NCI-H1694 (cell line): ENCODE data around the gene CD59.
A peak's percentile ranks its signal among the peaks of the same experiment; 100 is the strongest.
"Not testable (repeated sequence)": the region's sequence is repeated elsewhere in the genome, so short reads cannot be mapped to it uniquely, and the experiment has no call there.

Experiments
- DNase-seq: peaks from one replicate; lab custom pipeline; 2025; lab: John Stamatoyannopoulos, UW

Gene CD59

DNA sequence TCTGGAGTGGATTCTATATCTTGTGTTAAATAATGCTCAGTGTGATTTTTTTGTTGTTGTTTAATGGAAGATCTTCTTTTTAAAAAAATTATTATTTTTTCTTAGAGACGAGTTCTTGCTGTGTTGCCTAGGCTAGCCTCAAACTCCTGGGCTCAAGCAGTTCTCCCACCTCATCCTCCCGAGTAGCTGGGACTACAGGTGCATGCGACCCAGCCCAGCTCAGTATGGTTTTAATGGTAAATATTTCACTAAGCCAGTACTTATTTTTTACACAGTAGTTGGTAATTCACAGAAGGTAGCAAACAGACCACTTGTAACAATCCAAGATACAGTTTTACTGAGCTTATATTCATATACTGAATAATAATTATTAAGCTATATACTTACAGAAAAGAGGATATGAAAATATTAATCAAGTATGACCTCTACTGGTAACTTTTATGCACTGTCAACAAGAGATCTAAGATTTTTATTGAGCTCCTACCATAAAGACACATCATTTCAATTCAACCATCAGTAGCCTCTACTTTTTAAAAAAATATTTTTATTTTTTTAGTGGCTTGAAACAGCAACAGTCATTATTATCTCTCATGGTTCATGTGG lies 6.1 kb upstream of the CD59 start:
- peak; percentile 14 for DNase-seq

DNA sequence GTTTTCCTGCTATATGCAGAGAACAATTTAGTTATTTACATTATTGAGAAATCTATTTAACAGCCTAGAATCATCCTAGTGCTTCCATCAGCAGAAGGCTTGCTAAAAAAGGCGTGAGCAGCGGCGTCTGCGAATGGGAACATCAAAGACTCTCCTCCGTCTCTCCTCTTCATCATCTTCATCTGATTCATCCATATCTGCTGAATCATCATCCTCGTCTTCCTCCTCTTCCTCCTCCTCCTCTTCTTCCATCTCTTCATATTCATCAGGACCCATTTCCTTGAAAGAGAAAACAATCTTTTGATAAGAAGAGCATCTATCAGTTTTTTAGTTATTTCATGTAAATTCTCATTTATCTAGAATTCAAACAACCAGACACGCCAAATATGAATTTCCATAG lies 5.6 kb upstream of the CD59 start:
- DNase-seq: no peak

DNA sequence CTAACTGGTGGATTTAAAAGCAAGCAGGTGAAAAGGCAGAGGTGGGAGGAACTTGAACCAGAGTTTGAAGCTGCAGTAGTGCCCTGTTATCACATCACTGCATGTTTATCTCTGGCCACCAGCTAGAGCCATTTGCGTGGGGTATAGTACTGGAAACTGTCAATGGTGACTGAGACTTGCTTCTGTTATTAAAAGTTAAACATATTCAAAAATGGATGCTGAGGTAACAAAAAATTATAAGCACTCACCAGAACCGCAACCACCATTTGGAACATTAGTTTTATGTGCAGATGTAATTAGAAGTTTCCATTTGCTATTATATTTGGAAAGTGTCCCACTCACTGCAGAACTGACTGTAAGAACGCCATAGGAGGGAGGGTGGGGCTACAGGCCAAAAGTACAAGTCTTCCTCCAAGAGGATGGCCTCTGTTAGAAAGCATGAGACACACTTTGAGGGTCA lies 1.2 kb upstream of the CD59 start:
- DNase-seq: no peak

DNA sequence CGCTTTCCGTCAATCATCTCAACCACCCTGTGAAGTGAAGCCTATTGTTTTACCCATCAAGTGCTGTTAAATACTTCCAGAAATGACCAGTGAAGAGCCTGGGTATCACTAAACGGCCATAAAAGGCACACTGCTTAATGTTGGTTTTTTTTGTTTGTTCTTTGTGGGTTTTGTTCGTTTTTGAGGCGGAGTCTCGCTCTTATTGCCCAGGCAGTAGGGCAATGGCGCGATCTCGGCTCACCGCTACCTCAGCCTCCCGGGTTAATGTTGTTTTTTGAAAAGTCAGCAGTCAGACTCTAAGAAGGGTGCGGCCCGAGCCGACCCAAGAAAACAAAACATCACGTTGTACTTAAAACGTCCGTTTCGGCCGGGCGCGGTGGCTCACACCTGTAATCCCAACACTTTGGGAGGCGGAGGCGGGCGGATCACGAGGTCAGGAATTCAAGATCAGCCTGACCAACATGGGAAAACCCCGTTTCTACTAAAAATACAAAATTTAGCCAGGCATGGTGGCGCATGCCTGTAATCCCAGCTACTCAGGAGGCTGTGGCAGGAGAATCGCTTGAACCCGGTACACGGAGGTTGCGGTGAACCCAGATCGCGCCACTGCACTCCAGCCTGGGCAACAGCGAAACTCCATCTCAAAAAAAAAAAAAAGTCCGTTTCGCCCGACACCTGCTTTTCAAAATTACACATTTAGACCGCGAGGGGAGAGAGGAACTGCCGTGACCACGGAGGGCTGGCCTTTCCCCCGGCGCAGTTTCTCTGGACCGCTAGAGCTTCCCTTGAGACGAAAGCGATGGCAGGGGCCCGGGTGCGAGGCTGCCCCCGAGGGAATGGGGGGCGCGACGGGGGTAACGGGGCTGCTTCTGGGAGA lies 714 bp downstream of the CD59 start:
- no peak for DNase-seq

DNA sequence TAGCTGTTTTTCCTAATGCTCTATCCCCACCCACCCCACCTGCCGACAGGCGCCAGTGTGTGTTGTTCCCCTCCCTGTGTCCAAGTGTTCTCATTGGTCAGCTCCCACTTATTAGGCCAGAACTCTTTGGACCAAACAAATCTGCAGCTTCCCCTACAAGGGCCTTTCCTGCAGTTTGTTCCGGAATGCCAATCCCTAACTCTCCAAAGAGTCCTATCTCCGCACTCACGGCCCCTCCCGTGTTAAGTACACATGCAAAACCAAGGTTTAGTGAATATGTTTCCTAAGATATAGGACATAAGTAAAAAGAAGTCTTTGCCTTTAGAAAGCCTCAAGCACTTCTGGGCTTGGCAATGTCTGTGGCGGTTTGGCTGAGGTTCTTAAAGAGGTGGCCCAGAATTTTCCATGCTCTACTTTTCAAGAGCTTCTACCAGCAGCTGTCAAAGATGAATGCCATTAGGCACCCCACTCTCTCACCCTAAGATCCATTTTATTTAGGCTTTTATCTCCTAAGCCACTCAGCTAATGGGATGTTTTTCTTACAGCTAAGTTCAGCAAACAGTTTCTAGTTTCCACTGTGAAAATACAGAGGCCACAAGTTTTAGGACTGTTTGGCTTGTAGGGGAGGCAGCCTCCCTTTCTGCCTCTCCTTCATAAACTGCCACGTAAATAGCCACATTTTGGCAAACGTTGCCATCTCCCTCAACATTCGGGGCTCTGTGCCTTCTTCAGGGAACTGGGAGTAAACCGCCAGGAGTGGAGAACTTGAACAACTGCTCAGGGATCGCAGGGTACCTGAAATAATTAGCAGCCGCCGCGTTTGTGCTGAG lies 1.6 kb downstream of the CD59 start:
- no peak for DNase-seq

DNA sequence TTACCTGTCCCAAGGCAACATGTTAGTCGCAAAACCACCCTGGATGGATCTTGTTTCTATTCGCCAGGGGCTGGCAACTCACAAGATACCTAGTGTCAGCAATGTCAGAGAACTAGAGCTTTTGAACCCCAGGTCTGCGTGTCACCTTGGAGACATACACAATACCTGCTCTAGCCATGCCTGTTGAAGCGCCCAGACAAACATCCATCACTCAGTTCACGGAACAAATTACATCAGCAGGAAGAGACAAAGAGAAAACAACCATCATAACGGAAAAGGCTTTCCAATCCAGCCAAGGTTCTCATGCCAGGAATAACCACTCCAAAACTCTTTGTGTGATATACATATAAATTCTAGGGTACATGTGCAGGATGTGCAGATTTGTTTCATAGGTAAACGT lies 2.2 kb downstream of the CD59 start:
- no peak for DNase-seq

DNA sequence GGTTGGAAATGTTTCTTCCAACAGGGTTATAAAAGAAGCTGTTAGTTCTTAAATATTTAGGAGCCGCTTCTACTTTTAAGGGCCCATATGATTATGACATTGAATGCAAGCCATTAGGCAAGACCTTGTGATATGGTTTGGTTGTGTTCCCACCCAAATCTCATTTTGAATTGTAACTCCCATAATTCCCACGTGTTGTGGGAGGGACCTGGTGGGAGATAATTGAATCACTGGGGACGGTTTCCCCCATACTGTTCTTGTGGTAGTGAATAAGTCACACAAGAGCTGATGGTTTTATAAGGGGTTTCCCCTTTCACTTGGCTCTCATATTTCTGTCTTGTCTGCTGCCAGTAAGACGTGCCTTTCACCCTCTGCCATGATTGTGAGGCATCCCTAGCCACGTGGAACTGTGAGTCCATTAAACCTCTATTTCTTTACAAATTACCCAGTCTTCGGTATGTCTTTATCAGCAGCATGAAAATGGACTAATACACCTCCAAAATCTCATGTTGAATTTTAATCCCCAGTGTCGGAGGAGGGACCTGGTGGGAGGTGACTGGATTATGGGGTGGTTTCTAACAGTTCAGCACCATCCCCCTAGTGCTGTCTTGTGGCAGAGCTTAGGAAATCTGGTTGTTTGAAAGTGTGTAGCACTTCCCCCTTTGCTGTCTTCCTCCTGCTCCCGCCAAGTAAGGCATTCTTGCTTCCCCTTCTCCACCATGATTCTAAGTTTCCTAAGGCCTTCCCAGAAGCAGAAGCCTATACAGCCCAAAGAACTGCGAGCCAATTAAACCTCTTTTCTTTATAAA lies 4.3 kb downstream of the CD59 start:
- no peak for DNase-seq

DNA sequence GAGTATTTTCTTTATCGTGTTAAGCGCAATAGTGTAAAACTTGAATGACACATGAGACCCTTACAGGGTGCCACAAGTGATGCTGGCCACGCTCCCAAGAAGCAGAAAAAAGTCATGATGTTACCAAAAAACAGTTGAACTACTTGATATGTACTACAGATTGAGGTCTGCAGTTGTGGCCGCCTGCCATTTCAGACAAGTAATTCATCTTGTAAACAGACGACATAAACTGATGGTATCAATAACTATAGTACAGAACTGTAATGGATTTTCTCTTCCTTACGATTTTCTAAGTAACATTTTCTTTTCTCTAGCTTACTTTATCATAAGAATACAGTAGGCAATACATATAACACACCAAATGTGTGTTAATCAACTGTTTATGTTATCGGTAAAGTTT lies 5.5 kb downstream of the CD59 start:
- no peak for DNase-seq

DNA sequence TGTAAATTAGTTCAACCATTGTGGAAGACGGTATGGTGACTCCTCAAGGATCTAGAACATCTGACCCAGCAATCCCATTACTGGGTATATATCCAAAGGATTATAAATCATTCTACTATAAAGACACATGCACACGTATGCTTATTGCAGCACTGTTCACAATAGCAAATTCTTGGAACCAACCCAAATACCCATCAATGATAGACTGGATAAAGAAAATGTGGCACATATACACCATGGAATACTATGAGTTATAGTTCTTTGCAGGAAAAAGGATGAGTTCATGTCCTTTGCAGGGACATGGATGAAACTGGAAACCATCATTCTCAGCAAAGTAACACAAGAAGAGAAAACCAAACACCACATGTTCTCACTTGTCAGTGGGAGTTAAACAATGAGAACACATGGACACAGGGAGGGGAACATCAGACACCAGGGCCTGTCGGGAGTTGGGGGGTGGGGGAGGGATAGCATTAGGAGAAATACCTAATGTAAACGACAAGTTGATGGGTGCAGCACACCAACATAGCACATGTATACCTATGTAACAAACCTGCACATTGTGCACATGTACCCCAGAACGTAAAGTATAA lies 7.1 kb downstream of the CD59 start:
- not testable (repeated sequence) for DNase-seq

DNA sequence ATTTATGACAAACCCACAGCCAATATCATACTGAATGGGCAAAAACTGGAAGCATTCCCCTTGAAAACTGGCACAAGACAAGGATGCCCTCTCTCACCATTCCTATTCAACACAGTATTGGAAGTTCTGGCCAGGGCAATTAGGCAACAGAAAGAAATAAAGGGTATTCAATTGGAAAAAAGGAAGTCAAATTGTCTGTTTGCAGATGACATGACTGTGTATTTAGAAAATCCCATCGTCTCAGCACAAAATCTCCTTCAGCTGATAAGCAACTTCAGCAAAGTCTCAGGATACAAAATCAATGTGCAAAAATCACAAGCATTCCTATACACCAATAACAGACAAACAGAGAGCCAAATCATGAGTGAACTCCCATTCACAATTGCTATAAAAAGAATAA lies 8.7 kb downstream of the CD59 start:
- DNase-seq: not testable (repeated sequence)

DNA sequence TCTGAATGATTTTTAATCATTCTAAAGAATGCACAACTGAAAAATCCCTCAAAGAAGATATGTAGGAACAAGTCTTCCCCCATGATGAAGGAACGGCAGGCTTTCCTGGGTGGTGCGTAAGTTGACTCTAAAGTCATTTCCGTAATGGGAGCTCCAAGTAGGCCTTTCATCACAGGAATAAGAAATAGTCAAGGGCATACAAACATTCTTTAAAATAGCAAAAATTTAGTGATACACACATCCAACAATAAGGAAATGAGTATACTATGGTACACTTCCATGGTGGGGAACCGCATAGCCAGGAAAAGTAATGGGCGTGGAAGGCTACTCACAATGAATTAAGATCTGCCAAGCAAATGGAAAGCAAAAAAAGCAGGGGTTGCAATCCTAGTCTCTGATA lies 10.7 kb downstream of the CD59 start:
- DNase-seq: no peak

DNA sequence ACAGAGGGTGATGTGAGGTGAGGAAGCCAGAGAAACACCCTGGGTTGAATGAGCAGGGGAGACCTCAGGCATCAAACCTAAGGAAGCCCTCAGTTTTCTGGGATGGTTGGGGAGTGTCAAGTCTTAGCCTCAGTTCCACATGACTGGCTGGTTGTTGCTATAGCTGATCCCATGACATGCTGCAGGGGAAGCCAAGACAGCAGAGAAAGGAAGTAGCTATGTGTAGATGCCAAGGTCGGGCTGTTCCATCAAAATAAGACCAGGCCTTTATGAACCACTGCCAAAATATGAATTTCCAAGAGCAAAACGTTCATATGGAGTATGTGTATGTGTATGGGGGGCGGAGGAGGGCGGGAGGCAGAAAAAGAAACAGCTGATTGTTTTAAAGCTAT lies 11.6 kb downstream of the CD59 start:
- no peak for DNase-seq

DNA sequence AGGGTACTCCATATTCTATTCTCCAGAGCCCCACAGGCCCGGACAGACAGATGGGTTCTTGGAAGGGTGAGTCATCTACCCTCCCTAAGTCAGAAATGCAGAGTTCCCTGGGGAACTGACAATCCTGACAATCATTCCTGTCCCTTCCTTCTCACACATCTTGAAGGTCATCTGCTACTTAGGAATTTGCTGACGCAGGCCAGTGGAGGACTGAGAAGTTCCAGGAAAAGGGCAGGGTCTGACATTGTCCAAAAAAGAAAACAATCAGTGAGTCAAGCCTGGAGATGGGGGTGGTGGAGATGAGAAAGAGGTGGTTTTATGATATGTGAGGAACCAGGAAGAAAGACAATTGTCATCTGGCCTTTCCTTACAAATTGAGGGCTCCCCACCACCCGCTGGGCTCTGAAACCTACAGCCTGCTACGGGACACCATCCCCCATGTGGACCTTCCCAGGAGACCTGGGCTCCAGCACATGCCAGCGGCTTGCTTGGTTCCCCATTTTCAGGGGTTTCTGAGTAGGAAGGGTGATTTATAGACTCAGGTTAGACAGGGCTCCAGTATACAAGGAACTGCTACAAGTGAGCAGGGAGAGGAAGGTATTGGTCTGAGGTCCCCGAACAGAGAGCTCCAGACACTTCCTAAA lies 12.9 kb downstream of the CD59 start:
- no peak for DNase-seq

DNA sequence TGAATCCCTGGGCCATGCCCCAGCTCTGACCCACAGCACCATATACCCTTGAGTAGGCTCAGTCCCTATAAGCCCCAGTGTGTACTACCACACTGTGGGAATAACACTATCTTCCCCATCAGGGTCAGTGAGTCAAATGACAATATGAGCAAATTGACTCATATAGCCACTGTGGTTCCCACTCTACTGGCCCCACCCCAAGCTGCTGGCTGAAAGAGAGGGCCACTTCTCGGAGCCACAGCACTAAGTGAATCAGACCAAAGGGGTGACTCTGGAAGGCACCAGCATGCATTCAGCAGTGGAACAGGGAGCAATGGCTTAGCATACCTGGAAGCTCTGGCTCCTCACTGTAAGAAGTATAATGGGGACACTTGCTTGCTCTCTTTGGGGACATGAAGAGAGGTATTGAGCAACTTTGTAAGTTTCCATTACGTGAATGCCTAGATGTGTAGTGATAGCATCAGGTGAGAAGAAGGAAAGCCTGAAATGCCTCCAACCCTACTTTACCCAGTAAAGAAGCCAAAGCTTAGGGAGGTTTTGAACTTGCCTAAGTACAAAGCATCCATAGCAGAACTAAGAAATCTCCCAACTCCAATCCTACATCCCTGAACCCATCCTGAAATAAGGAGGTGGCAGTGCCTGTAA lies 13.5 kb downstream of the CD59 start:
- no peak for DNase-seq

DNA sequence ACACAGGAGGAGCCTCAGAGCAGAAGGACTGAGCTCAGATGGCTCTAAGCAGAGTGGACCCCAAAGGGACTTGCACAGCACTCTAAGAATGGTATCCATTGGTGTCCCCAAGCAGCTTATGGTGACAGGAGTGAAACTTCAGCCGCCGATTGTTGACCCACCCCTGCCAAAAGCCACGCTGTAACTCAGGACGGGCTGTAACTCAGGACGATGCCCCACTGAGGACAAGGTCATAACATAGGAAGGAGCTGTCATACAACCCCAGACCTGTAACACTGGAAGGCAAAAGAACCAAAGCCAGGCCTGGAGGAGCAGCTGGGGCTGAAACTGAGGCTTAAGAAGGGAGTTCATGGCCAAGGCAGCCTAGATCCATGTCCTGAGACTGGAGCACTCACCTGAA lies 14.2 kb downstream of the CD59 start:
- DNase-seq: no peak

DNA sequence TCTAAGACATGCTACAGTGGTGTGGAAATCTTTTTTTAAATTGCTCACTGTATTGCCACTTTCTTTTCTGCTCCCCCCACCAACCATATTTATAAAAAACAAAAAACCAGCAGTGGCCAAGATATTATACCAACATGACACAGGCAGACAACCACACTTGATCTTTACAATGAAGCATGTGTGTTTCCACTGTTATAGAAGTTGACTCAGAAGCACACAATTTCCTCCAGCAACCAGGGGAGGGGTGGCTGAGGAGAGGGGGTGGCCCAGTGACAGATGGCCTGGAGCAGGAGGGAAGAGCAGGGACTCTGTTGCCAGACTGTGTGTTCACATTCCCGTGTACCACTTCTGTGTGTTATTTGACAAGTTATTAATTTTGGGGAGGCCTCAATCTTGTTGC lies 14.8 kb downstream of the CD59 start:
- peak; percentile 57 for DNase-seq

DNA sequence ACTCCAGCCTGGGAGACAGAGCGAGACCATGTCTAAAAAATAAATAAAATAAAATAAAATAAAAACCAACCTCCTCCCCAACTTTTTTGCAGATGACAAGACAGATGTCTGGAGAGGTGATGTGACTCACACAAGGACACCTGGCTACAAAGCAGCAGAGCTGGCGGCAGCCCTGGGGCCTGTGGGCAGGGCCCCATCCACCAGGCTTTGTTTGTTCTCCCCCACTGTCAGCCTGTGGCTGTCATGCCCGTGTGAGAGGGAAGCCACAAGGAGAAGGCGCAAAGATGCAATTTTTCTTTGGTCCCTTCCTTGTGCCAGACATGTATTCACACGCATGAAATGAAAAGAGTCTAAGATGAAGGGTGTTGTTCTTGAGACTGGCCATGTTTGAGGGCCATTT lies 16.6 kb downstream of the CD59 start:
- no peak for DNase-seq

DNA sequence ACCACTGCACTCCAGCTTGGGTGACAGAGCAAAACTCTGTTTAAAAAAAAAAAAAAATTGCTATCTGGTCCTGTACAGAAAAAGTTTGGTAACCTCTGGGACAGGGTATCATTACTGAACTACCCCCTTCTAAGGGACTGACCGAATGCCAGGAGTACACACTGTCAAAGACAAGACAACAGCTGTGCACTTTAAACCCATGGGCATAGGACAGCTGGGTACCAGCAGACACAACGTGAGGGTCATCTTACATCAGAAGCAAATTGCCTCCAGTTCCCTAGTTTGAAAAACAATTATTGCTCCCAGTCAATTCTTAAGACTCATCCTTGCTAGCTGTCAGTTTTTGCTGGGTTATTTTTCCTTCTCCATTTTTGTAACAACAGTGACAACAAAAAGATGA lies 17.8 kb downstream of the CD59 start:
- no peak for DNase-seq

DNA sequence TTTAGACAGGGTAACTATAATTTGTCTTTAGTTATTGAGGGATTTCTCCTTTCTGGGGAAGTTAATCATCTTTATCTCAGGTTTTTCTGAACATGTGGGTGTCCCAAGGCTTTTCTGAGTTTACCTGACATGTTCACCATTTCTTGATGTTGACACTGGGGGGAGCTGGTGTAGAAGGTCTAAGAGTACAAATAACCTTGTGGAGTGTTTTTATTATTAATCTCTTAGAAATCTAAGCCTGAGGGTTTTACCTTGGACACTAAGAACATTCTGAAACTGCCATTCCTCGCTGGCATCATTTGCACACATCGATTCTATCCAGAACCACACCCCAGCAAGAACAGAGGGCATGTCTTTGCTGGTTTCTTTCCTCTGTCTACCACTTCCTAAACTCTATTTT lies 20.0 kb downstream of the CD59 start:
- DNase-seq: peak; percentile 21

DNA sequence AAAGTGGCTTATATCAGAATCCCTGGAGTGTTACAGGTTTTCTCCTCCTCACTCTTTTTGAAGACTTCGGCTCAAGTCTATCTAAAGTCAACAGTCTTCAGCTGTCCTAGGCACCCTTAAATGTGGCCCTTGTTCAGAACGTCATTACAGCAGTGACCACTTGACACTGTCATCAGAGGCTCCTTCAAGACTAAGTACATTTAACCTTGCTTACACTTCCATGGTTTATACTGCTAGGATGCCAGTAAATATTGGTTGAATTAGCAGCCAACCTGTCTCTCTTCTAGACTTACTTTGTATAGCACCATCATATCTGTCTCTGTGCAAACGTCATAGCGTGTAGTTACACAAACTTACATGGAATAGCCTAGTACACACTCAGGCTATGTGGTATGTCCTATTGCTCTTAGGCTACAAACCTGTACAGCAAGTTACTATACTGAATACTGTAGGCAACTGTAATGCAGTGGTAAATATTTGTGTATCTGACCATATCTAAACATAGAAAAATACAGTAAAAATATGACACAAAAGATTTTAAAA lies 22.3 kb downstream of the CD59 start:
- no peak for DNase-seq
